HG03378 (cell line): ENCODE data around the gene RASSF1.

Source experiments
- ATAC-seq: cut with Tn5 transposase; IDR thresholded peaks from one replicate; pipeline ENCODE4 v1.9.1; 2021; ENCODE audit warnings: mild to moderate bottlenecking, moderate library complexity; ENCODE audit not compliant: unreplicated experiment

RASSF1 gene, protein sequence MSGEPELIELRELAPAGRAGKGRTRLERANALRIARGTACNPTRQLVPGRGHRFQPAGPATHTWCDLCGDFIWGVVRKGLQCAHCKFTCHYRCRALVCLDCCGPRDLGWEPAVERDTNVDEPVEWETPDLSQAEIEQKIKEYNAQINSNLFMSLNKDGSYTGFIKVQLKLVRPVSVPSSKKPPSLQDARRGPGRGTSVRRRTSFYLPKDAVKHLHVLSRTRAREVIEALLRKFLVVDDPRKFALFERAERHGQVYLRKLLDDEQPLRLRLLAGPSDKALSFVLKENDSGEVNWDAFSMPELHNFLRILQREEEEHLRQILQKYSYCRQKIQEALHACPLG

DNA sequence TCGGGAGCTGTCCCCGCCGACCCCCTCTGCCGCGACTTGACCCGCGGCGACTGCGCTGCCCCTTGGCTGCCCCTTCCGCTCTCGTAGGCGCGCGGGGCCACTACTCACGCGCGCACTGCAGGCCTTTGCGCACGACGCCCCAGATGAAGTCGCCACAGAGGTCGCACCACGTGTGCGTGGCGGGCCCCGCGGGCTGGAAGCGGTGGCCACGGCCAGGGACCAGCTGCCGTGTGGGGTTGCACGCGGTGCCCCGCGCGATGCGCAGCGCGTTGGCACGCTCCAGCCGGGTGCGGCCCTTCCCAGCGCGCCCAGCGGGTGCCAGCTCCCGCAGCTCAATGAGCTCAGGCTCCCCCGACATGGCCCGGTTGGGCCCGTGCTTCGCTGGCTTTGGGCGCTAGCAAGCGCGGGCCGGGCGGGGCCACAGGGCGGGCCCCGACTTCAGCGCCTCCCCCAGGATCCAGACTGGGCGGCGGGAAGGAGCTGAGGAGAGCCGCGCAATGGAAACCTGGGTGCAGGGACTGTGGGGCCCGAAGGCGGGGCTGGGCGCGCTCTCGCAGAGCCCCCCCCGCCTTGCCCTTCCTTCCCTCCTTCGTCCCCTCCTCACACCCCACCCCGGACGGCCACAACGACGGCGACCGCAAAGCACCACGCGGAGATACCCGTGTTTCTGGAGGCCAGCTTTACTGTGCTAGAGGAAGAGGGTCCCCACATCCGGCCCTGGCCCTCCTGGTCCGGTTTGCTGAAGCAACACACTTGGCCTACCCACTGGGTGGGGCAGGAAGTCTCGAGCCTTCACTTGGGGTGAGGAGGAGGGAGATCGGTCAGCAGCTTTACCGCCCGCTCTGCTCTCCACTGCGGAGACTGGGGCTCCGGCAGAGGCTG, at the start of gene RASSF1:
RASSF1 (minus strand) TSS at position 389 of the 882 bp plus-strand sequence; CDS start at position 358, 31 bp downstream.
- ATAC-seq: no peak

DNA sequence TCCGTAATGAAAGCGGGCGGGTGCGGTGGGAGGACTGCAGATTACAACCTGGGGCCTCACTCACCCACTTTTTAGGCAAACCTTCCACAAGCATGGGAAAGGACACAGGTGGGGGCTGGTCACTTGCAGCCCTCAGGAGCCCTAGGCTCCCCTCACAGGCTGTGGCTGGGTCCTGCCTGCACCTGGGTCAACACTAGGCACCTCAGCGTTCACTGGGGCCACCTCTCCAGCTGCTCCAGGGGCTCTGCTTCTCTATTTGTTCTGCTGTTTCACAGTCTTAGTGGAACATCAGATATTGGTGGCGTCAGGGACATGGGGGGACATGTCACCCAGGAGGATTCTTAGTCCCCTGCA, 48.8 kb upstream of the RASSF1 start:
- ATAC-seq: no peak

GRCh38 chr3:50388720-50389413, 48.2 kb upstream of the RASSF1 start:
- ATAC-seq: no peak

GRCh38 chr3:50388016-50388719, 47.5 kb upstream of the RASSF1 start:
- no peak for ATAC-seq

GRCh38 chr3:50385754-50386153, 45.1 kb upstream of the RASSF1 start:
- ATAC-seq: no peak

- ATAC-seq: no peak
These were observed 43.1 kb upstream of the RASSF1 start for GRCh38 chr3:50383750-50384149.

DNA sequence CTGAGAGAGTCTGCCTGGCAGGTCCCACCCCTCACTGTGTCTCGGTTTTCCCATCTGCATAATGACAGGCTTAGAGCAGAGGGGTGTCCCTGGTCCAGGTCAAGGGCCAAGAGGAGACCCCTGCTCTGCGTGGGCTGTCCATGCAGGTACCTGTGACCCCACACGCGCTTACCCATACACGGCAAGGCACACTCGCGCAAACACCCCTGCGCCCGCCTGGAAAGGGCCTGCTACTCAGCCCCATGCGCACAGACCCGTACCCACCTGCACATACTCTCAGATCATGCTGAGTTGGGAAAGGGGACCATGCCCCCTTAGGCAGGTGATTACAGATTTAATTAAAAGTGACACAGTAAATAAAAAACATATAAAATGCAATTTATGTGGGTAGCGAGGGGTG, 42.1 kb upstream of the RASSF1 start:
- ATAC-seq: no peak

DNA sequence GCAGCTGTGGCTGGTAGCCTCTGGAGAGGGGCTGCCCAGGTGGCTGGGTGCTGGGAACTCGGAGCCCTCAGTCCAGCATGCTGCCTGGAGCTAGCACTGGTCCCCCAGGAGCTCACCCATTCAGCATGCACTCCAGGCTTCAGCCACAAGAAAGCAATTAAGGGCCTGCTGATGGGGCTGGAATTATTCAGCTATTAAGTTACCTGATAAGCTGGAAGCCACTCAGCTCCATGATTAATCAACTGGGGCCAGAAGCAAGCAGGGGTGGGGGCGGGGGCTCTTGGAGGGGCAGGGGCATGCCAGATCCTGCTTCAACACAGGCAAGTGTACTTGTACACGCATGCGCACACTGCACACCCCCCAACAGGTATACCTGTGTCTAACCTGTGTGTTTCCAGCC, 40.7 kb upstream of the RASSF1 start:
- no peak for ATAC-seq

DNA sequence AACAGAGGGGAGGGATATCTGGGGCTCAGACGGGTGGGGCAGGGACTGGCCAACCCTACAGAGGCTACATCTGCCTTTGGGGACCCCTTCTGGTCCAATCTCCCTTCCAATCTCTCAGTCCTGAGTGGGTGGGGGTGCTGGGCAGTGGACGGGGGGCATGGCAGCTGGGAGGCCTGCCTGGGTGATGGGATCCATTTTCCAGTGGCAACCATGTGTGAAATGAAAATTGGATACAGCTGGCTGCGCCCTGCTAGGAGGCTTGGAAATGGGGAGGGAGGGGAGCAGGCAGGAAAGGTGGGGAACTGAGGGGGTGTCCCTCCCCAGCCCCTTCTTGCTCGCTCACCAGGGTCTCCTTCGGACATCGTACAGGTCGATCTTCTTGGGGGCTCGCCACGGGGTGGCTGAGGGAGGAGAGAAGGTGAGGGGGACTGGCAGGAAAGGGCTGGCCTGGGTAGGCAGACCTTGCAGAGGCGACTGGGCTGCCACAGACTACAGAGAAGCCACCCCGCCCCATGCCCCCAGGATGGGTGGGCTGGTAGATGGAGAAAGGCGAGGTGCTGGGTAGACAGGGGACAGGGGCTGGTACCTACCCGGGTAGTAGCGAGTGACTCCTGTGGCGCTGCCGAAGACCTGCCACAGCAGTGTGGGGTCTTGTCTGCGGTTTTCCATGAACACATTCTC, 39.9 kb upstream of the RASSF1 start:
- ATAC-seq: no peak

- no peak for ATAC-seq
These were observed 38.1 kb upstream of the RASSF1 start for GRCh38 chr3:50378757-50379156.

DNA sequence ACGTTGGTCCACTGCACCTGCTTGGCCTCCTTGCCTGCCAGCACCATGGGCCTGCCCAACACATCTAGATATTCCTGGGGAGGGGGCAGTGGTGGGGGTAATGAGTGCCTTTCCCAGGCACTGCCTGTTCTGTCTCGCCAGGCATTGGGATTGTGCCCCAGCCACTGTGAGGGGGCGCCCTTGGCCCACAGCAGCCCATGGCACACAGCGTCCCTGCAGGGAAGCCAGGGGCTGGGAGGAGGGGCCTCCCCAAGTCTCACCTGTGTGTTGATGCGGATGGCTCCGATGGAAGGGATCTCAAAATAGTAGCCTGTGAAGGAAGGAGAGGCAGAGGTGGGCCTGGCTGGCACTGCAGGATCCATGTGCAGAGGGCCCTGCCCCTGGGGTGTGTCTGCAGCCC, 37.4 kb upstream of the RASSF1 start:
- no peak for ATAC-seq

DNA sequence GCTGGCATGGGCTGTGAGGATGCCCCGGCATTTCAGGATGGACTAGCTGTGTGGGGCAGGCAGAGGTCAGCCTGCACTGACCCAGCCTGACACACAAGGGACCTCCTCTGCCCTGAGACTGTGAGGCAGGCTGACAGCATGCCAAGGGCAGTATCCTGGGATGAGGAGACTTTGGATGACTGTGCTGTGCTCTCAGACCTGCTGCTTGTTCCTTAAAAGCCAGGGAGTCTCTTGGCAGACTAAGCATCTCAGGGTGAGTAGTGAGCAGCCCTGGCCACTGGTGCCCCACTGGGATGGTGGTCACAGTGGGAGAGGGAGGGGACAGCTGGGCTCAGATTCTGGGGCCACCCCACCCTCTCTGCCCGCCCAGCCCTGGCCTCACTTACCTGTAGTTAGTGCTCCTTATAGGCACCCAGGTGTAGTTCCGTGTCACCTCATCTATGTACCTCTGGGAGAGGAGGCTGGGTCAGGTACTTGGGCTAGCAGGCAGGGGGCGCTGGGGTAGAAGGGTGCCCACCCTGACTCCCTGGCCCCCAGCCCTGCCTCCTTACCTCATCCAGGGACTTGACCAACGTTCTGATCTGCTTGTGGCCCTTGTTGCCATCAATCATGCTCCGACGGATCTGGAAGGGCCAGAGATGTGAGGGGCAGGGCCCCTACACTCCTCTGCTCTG, 34.8 kb upstream of the RASSF1 start:
- no peak for ATAC-seq

DNA sequence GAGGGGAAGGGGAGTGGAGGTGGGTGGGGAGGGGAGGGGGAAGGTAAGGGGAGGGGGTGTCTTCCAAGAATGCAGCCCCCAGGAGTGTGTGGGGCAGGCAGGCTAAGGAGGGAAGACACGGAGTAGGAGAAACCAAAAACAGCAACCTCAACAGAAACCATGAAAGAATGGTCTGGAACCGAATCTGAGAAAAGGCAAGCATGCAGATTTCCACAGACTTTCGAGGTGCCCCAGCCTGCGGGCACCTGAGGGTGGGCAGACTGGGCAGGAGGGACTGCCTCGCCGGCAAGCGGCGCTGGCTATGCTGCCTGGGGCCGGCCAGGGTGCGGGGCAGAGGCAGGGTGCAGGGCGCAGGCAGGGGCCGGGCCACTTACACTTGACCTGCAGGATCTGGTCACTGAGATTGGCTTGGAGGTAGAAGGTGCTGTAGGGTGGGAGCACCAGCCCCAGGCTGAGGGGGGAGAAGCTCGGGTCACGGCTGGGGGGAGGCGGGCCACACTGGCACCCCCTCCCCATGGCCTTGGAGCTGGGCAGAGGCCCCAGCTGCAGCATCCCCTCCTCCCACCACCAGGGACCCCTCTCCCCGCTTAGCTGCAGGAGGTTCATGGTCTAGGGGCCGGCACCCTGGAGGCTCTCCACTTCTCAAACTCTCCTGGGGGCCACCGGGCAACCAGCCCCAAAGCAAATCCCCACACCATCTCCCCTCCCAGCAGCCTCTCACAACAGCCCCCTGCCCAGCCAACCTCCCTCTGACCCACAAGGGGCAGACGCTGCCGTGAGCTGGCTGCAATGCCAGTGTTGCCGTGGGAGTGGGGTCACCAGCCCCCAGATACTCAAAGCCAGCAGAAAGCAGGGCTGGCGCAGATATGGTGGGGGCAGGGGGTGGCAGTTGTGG, 34.0 kb upstream of the RASSF1 start:
- ATAC-seq: no peak

- ATAC-seq: no peak
These were observed 32.8 kb upstream of the RASSF1 start for GRCh38 chr3:50373146-50374051.

GRCh38 chr3:50372349-50372748, 31.7 kb upstream of the RASSF1 start:
- no peak for ATAC-seq

DNA sequence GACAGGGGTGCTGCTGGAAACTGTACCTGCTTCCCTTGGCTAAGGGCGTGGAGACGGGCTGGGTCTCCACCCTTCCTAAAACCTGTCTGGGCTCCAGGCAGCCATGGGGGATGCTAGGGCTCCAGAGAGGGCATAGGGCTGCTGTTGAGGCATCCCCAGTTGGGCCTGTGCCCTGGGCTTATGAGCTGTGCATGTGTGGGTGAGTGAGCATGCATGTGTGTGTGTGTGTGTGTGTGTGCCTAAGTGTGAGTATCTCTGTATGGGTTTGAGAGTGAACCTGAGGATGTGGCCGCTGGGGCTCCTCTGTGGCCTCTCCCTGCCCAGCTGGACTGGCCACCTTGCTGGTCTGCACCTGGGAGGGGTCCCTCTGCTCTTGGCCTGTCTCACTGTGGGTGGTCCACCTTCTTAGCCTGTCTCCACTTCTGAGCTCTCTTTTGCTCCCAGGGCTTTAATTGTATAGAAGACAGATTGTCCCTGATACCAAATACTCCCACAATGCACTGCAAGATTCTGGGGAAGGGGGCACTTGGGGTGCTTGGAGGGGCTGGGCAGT, 30.6 kb upstream of the RASSF1 start:
- no peak for ATAC-seq

DNA sequence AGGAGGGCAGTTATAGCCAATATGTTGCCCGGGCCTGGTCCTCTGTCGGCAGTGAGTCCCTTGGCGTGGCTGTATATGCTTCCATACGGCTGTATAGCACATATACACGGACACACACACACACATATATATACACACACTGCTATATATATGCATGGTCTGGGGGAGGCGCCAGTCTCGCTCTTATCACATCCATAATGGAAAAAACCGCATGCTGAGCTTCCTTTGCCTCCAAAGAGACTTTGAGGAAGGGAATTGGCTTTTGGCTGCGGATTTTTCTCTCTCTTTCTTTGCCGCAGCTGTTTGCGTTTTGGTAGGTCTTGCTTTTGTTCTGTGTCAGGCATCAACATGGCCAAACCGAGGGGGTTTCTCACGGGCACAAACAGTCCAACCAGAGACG, 30.0 kb upstream of the RASSF1 start:
- ATAC-seq: no peak
